ENCODE measurements around the gene PRF1.
A peak's percentile ranks its signal among the peaks of the same experiment; 100 is the strongest.

Gene PRF1

GRCh38 chr10:70560511-70560941, 42.0 kb downstream of the PRF1 start:
- H3K4me3 ChIP-seq (ENCODE audit: control insufficient read depth, low read depth, low read length) = no peak overlapping the region
- no peak for DNase-seq (ENCODE audit: low read depth)
- TF ChIP-seq CTCF (IDR thresholded peaks at IDR 0.05; ENCODE audit: control insufficient read depth, insufficient read depth, low read depth, low read length, missing control alignments) = no peak

- TF ChIP-seq CTCF (IDR thresholded peaks at IDR 0.05; ENCODE audit: control insufficient read depth, insufficient read depth, low read depth, low read length, missing control alignments) = no peak
- no peak for DNase-seq (ENCODE audit: low read depth)
- no peak overlapping the region for H3K4me3 ChIP-seq (ENCODE audit: control insufficient read depth, low read depth, low read length)
These were observed 42.7 kb downstream of the PRF1 start for GRCh38 chr10:70559861-70560260.

- DNase-seq (ENCODE audit: low read depth) = no peak
- peak; percentile 47 for TF ChIP-seq CTCF (IDR thresholded peaks at IDR 0.05; ENCODE audit: control insufficient read depth, insufficient read depth, low read depth, low read length, missing control alignments)
- no peak overlapping the region for H3K4me3 ChIP-seq (ENCODE audit: control insufficient read depth, low read depth, low read length)
These were observed 43.4 kb downstream of the PRF1 start for GRCh38 chr10:70558871-70559810.

- TF ChIP-seq CTCF (IDR thresholded peaks at IDR 0.05; ENCODE audit: control insufficient read depth, insufficient read depth, low read depth, low read length, missing control alignments) = no peak
- DNase-seq (ENCODE audit: low read depth) = no peak
- no peak overlapping the region for H3K4me3 ChIP-seq (ENCODE audit: control insufficient read depth, low read depth, low read length)
These were observed 44.2 kb downstream of the PRF1 start for GRCh38 chr10:70558295-70558694.

- no peak for DNase-seq (ENCODE audit: low read depth)
- no peak for TF ChIP-seq CTCF (IDR thresholded peaks at IDR 0.05; ENCODE audit: control insufficient read depth, insufficient read depth, low read depth, low read length, missing control alignments)
- H3K4me3 ChIP-seq (ENCODE audit: control insufficient read depth, low read depth, low read length) = no peak overlapping the region
These were observed 44.7 kb downstream of the PRF1 start for GRCh38 chr10:70557876-70558275.

GRCh38 chr10:70557086-70557845, 45.3 kb downstream of the PRF1 start:
- no peak for TF ChIP-seq CTCF (IDR thresholded peaks at IDR 0.05; ENCODE audit: control insufficient read depth, insufficient read depth, low read depth, low read length, missing control alignments)
- H3K4me3 ChIP-seq (ENCODE audit: control insufficient read depth, low read depth, low read length) = no peak overlapping the region
- no peak for DNase-seq (ENCODE audit: low read depth)
